ENCODE results near the gene LMAN2.
"Not testable (repeated sequence)": the region's sequence is repeated elsewhere in the genome, so short reads cannot be mapped to it uniquely, and the experiment has no call there.

LMAN2 gene

GRCh38 chr5:177320879-177321278, 30.6 kb downstream of the LMAN2 start:
- DNase-seq, result no peak

- peak; percentile 32 for DNase-seq
Measured at GRCh38 chr5:177319913-177320588, 31.4 kb downstream of the LMAN2 start.

- peak; percentile 73 for DNase-seq
Measured at GRCh38 chr5:177317959-177318377, 33.5 kb downstream of the LMAN2 start.

- DNase-seq, result no peak
Measured at GRCh38 chr5:177316005-177316404, 35.5 kb downstream of the LMAN2 start.

- DNase-seq, result no peak
Measured at GRCh38 chr5:177315411-177315810, 36.1 kb downstream of the LMAN2 start.

GRCh38 chr5:177314376-177315342, 36.8 kb downstream of the LMAN2 start:
- DNase-seq, result no peak

- no peak for DNase-seq
Measured at GRCh38 chr5:177313561-177314259, 37.8 kb downstream of the LMAN2 start.

GRCh38 chr5:177312649-177313181, 38.8 kb downstream of the LMAN2 start:
- peak; percentile 62 for DNase-seq

GRCh38 chr5:177311723-177312648, 39.5 kb downstream of the LMAN2 start, which contains the start of gene MXD3:
MXD3 (minus strand) TSS chr5:177311898; CDS start chr5:177311830, 68 bp downstream.
- DNase-seq, result peak; percentile 98

GRCh38 chr5:177311392-177311722, 40.1 kb downstream of the LMAN2 start:
- no peak for DNase-seq

- DNase-seq, result no peak
Measured at GRCh38 chr5:177310757-177311391, 40.6 kb downstream of the LMAN2 start.

- no peak for DNase-seq
Measured at GRCh38 chr5:177310332-177310731, 41.1 kb downstream of the LMAN2 start.

GRCh38 chr5:177309351-177310191, 41.9 kb downstream of the LMAN2 start:
- peak; percentile 77 for DNase-seq

- no peak for DNase-seq
Measured at GRCh38 chr5:177308740-177309139, 42.7 kb downstream of the LMAN2 start.

GRCh38 chr5:177307544-177308363, 43.7 kb downstream of the LMAN2 start:
- DNase-seq, result no peak

GRCh38 chr5:177306674-177307543, 44.6 kb downstream of the LMAN2 start:
- DNase-seq, result no peak

GRCh38 chr5:177306103-177306640, 45.3 kb downstream of the LMAN2 start:
- DNase-seq, result not testable (repeated sequence)
